GM12878 (cell line): Measurements from ENCODE around the gene FXYD4. TPM values are rescaled to one million over a fixed set of nuclear protein-coding genes. Genes with fewer than 3 reads are reported as not detected.

Experiments used
- BMI1 ChIP-seq: fragments of 450-650 bp; IDR thresholded peaks from 2 replicates; pipeline ENCODE4 v1.6.1; 2016; ENCODE audit warnings: mild to moderate bottlenecking, moderate library complexity, borderline replicate concordance
- EP300 ChIP-seq, 2 experiments: fragments of 150-350 bp in 1 of 2; IDR thresholded peaks; 2 replicates each; pipeline ENCODE4 v1.6.1; 2011 to 2012; ENCODE audit warnings: low read depth in 2 of 2, low read length in 2 of 2, borderline replicate concordance in 1 of 2, improper control_type of control experiment in 1 of 2, inconsistent platforms in 1 of 2; ENCODE audit not compliant: control insufficient read depth in 1 of 2
- FOS ChIP-seq: IDR thresholded peaks from 3 replicates; pipeline ENCODE4 v1.6.1; 2011; ENCODE audit warnings: borderline replicate concordance; ENCODE audit not compliant: insufficient read length; ENCODE audit errors: extremely low read depth
- IKZF2 ChIP-seq, 2 experiments: fragments of 450-650 bp; IDR thresholded peaks; 2 replicates each; pipeline ENCODE4 v1.6.1; 2017; ENCODE audit warnings: mild to moderate bottlenecking in 2 of 2, moderate library complexity in 2 of 2
- JUNB ChIP-seq: IDR thresholded peaks from 2 replicates; pipeline ENCODE4 v1.6.1; 2016; ENCODE audit warnings: antibody characterized with exemption, mild to moderate bottlenecking
- JUND ChIP-seq: IDR thresholded peaks from 2 replicates; pipeline ENCODE4 v1.6.1; 2012; ENCODE audit warnings: low read depth, mild to moderate bottlenecking, low read length, improper control_type of control experiment, moderate library complexity
- RAD21 ChIP-seq: IDR thresholded peaks from 2 replicates; pipeline ENCODE4 v1.6.1; 2011; ENCODE audit warnings: mild to moderate bottlenecking, low read depth, low read length, moderate library complexity; ENCODE audit not compliant: insufficient read depth
- RB1 ChIP-seq: fragments of 450-650 bp; formaldehyde crosslinking; IDR thresholded peaks from 2 replicates; pipeline ENCODE4 v1.6.1; 2017; ENCODE audit warnings: mild to moderate bottlenecking, borderline replicate concordance
- SIX5 ChIP-seq: IDR thresholded peaks from 2 replicates; pipeline ENCODE4 v1.6.1; 2011; ENCODE audit warnings: mild to moderate bottlenecking, low read depth, low read length, moderate library complexity; ENCODE audit not compliant: severe bottlenecking
- SMARCA5 ChIP-seq: fragments of 450-650 bp; IDR thresholded peaks from 2 replicates; pipeline ENCODE4 v1.6.1; 2017; ENCODE audit warnings: mild to moderate bottlenecking
- polyA plus RNA-seq, 11 experiments: library from polyadenylated mRNA; depleted of rRNA in 4 of 11; unstranded in 6 of 11; stranded (reverse) in 5 of 11; fragments of >200 nt; fragmentation: Nextera tagmentation in 4 of 11; fragmentation: Illumina TruSeq in 1 of 11; extraction: Ambion mirVana in 4 of 11; extraction: Trizol in 1 of 11; gene quantifications; 1 replicate in 1 of 11; 2 replicates in 10 of 11; pipeline versions ENCODE4 v1.2.1 to v1.2.3, GENCODE V29; 2011 to 2016; ENCODE audit warnings: inconsistent platforms in 2 of 11, missing spikeins in 2 of 11, low read depth in 1 of 11
- total RNA-seq, 4 experiments: library from RNA; depleted of rRNA in 3 of 4; stranded (reverse); fragments of >200 nt in 3 of 4; fragmentation: Illumina TruSeq in 1 of 4; extraction: Trizol in 1 of 4; gene quantifications; 2 replicates each; pipeline versions ENCODE4 v1.2.1 to v1.2.3, GENCODE V29; 2013 to 2021
- TF ChIP-seq, protein P1 (sequence below): IDR thresholded peaks from 2 replicates; pipeline ENCODE4 v1.6.1; 2012; ENCODE audit warnings: low read length, inconsistent platforms
- TF ChIP-seq, protein P2 (sequence below): fragments of 450-650 bp; IDR thresholded peaks from 2 replicates; pipeline ENCODE4 v1.6.1; 2014; ENCODE audit warnings: mild to moderate bottlenecking
- TF ChIP-seq, protein P3 (sequence below): fragments of 450-650 bp; IDR thresholded peaks from 2 replicates; pipeline ENCODE4 v1.6.1; 2018; ENCODE audit warnings: borderline replicate concordance, mild to moderate bottlenecking; ENCODE audit not compliant: partially characterized antibody
- TF ChIP-seq, protein P4 (sequence below): IDR thresholded peaks from 2 replicates; pipeline ENCODE4 v1.6.1; 2012; ENCODE audit warnings: low read depth, low read length, improper control_type of control experiment

FXYD4 gene
- total and polyA plus RNA-seq, 10 of the 15 experiments (the other 5 are each of a cell fraction or from before 2014, with no cell fraction given) = not detected

DNA sequence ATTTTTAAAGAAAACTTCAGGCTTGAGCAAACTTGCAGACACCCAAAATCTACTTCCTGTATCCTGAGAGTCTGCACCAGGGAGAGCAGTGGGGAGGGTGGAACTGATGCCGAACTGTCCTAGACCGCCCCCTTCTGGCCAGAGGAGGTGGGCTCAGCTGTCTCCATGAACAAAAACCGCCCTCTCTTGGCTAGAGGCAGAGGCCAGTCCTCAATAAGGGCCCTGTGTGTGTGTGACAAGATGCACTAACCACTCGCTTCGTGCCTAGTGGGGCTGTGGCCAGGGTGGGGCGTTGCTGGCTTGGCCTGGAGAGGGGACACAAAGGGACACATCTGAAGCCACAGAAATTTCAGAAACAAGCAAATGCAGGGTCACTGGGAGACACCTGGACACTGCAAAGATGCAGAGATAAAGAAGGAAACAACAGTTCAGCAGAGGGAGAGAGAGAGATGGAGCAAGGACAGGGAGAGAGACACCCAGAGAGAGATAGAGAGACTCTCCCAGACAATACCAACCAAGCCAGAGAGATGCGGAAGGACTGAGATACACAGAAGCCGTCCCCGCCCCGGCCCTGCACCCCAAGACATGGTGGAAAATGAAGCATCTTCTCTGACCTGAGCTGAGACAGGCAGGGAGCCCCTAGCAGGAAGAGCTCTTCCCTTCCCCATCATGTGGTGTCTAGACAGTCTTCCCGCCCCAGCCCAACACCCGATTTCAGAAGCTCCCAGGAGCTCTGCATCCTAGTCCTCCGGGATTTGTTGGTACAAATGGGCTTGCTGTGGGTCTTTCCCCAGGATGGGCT, 22.7 kb upstream of the FXYD4 start (continued):
- TF ChIP-seq BMI1 = no peak
- no peak for TF ChIP-seq JUNB
- TF ChIP-seq, protein P1, sequence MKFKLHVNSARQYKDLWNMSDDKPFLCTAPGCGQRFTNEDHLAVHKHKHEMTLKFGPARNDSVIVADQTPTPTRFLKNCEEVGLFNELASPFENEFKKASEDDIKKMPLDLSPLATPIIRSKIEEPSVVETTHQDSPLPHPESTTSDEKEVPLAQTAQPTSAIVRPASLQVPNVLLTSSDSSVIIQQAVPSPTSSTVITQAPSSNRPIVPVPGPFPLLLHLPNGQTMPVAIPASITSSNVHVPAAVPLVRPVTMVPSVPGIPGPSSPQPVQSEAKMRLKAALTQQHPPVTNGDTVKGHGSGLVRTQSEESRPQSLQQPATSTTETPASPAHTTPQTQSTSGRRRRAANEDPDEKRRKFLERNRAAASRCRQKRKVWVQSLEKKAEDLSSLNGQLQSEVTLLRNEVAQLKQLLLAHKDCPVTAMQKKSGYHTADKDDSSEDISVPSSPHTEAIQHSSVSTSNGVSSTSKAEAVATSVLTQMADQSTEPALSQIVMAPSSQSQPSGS = no peak
- TF ChIP-seq, protein P2, sequence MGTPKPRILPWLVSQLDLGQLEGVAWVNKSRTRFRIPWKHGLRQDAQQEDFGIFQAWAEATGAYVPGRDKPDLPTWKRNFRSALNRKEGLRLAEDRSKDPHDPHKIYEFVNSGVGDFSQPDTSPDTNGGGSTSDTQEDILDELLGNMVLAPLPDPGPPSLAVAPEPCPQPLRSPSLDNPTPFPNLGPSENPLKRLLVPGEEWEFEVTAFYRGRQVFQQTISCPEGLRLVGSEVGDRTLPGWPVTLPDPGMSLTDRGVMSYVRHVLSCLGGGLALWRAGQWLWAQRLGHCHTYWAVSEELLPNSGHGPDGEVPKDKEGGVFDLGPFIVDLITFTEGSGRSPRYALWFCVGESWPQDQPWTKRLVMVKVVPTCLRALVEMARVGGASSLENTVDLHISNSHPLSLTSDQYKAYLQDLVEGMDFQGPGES = no peak
- TF ChIP-seq IKZF2 (IDR thresholded peaks at IDR 0.05) = no peak
- no peak for TF ChIP-seq RB1
- peak; percentile 86 for TF ChIP-seq RAD21
- TF ChIP-seq, protein P3, sequence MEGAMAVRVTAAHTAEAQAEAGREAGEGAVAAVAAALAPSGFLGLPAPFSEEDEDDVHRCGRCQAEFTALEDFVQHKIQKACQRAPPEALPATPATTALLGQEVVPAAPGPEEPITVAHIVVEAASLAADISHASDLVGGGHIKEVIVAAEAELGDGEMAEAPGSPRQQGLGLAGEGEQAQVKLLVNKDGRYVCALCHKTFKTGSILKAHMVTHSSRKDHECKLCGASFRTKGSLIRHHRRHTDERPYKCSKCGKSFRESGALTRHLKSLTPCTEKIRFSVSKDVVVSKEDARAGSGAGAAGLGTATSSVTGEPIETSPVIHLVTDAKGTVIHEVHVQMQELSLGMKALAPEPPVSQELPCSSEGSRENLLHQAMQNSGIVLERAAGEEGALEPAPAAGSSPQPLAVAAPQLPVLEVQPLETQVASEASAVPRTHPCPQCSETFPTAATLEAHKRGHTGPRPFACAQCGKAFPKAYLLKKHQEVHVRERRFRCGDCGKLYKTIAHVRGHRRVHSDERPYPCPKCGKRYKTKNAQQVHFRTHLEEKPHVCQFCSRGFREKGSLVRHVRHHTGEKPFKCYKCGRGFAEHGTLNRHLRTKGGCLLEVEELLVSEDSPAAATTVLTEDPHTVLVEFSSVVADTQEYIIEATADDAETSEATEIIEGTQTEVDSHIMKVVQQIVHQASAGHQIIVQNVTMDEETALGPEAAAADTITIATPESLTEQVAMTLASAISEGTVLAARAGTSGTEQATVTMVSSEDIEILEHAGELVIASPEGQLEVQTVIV = no peak
- no peak for TF ChIP-seq FOS
- TF ChIP-seq SMARCA5 = no peak
- no peak for TF ChIP-seq EP300 (IDR thresholded peaks at IDR 0.05; ENCODE audit: borderline replicate concordance in 1 of 2, control insufficient read depth in 1 of 2, low read depth in 2 of 2, low read length in 2 of 2)
- no peak for TF ChIP-seq SIX5
- TF ChIP-seq, protein P4, sequence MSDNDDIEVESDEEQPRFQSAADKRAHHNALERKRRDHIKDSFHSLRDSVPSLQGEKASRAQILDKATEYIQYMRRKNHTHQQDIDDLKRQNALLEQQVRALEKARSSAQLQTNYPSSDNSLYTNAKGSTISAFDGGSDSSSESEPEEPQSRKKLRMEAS = no peak
- TF ChIP-seq JUND = no peak
